AG04449 (cell line): ENCODE data around the gene NOD2.

Source experiments
- CTCF ChIA-PET: fragments of 350-600 bp; formaldehyde crosslinking; extraction: SDS; loops from one replicate; lab custom pipeline; 2021; ENCODE audit warnings: antibody characterized with exemption; lab: Yijun Ruan, JAX
- POLR2A ChIA-PET: fragments of 400-600, 350-600 bp; formaldehyde crosslinking; extraction: SDS; loops from one replicate; lab custom pipeline; 2020; ENCODE audit warnings: antibody characterized with exemption, inconsistent platforms; lab: Yijun Ruan, JAX
- DNase-seq: peaks from one replicate; pipeline ENCODE4 v3.0.0-alpha.2; 2010; ENCODE audit warnings: low read depth, low spot score
- H3K4me3 ChIP-seq: 2 replicates; pipeline ENCODE4 v1.5.1; 2011; ENCODE audit warnings: low read depth, mild to moderate bottlenecking, control low read depth, low read length
- CTCF ChIP-seq: IDR thresholded peaks from one replicate; pipeline ENCODE4 v1.5.1; 2011; ENCODE audit warnings: mild to moderate bottlenecking, moderate library complexity, low read length, control low read depth, inconsistent platforms; ENCODE audit not compliant: insufficient read depth; ENCODE audit errors: missing control alignments

The NOD2 gene

GRCh38 chr16:50652836-50653425 is 40.5 kb upstream of the NOD2 start:
- CTCF ChIA-PET: interaction anchor here (1.6 to 7.7 kb wide), 2 partner anchors 13 to 154 kb away, joined by 4 to 50 read pairs; no protein-coding TSS in a partner anchor
- TF ChIP-seq CTCF: no peak

GRCh38 chr16:50653633-50654519 is 39.5 kb upstream of the NOD2 start:
- no peak for DNase-seq
- no peak for TF ChIP-seq CTCF
- POLR2A ChIA-PET: no interaction called here
- no peak overlapping the region for H3K4me3 ChIP-seq
- CTCF ChIA-PET: interaction anchor here (1.6 to 7.7 kb wide), 2 partner anchors 12 to 153 kb away, joined by 4 to 50 read pairs; no protein-coding TSS in a partner anchor

More at GRCh38 chr16:50652836-50653425, 40.5 kb upstream of the NOD2 start:
- no peak for DNase-seq
- no peak overlapping the region for H3K4me3 ChIP-seq
- POLR2A ChIA-PET: no interaction called here

GRCh38 chr16:50655558-50656055 is 37.8 kb upstream of the NOD2 start:
- no peak for DNase-seq
- CTCF ChIA-PET: interaction anchor here (7.7 kb wide), 1 partner anchor 11 kb away, joined by 50 read pairs; no protein-coding TSS in a partner anchor
- no peak overlapping the region for H3K4me3 ChIP-seq
- no peak for TF ChIP-seq CTCF
- POLR2A ChIA-PET: no interaction called here

- ChIA-PET CTCF (interaction anchor here (0.6 to 7.7 kb wide), 3 partner anchors 9 to 201 kb away, joined by 3 to 50 read pairs (median 3); no protein-coding TSS in a partner anchor), POLR2A (no interaction called here)
- no peak for TF ChIP-seq CTCF
- H3K4me3 ChIP-seq: no peak overlapping the region
- no peak for DNase-seq
These were observed 36.2 kb upstream of the NOD2 start for GRCh38 chr16:50657241-50657640.

- no peak for TF ChIP-seq CTCF
- ChIA-PET CTCF (interaction anchor here (1.3 kb wide), 2 partner anchors 8 to 66 kb away, joined by 3 to 6 read pairs; no protein-coding TSS in a partner anchor), POLR2A (interaction anchor here (0.6 kb wide), 1 partner anchor 266 kb away, joined by 5 read pairs; no protein-coding TSS in a partner anchor)
- DNase-seq: no peak
- H3K4me3 ChIP-seq: no peak overlapping the region
These were observed 33.6 kb upstream of the NOD2 start for GRCh38 chr16:50659806-50660205.
